Ovary (tissue), 9 donors: Measurements from ENCODE around the gene PTGIS. TPM values are rescaled to one million over a fixed set of nuclear protein-coding genes. Genes with fewer than 3 reads are reported as not detected.

Source experiments
- DNase-seq, 5 donors: peaks; one replicate each; pipeline ENCODE4 v3.0.0-alpha.2; 2019 to 2020
- H3K27ac ChIP-seq, 2 donors: fragments of 200-600 bp; one replicate each; pipeline versions ENCODE4 v1.5.1 to v1.8.0; 2019 to 2022
- H3K27me3 ChIP-seq: fragments of 200-600 bp; one replicate; pipeline ENCODE4 v1.8.0; 2022
- H3K36me3 ChIP-seq: fragments of 200-600 bp; sonication (generic); one replicate; pipeline ENCODE4 v1.5.1; 2019
- H3K4me1 ChIP-seq: one replicate; pipeline ENCODE4 v1.8.1; 2013; ENCODE audit warnings: mild to moderate bottlenecking, moderate library complexity; ENCODE audit not compliant: insufficient read depth
- H3K4me3 ChIP-seq: fragments of 200-600 bp; sonication (generic); one replicate; pipeline ENCODE4 v1.5.1; 2017
- H3K9me3 ChIP-seq, 2 donors: fragments of 200-600 bp in 1 of 2; sonication (generic) in 1 of 2; one replicate each; pipeline versions ENCODE4 v1.5.1 to v1.8.1; 2013 to 2019; ENCODE audit warnings: mild to moderate bottlenecking in 1 of 2, moderate library complexity in 1 of 2
- EP300 ChIP-seq: sonication (generic); formaldehyde crosslinking; IDR thresholded peaks from one replicate; pipeline ENCODE4 v1.6.1; 2017; ENCODE audit warnings: antibody characterized with exemption
- POLR2A ChIP-seq: fragments of 450-650 bp; IDR thresholded peaks from one replicate; pipeline ENCODE4 v1.6.1; 2017; ENCODE audit warnings: antibody characterized with exemption, mild to moderate bottlenecking, moderate library complexity
- WGBS, 3 donors: extraction: QIAGEN DNeasy Blood & Tissue Kit in 1 of 3; methylation state at CpG; one replicate each; pipeline versions ENCODE4 v1.1.5 to v1.1.7; 2013 to 2017; 5-methylcytosine and 5-hydroxymethylcytosine counted together
- intact Hi-C, 4 donors: fragments of 100-400 bp; cut with DNase I; formaldehyde crosslinking; loops; one replicate each; pipeline versions ENCODE4 v1.11.0 to v1.15.1; 2022 to 2023
- polyA plus RNA-seq, 2 donors: library from polyadenylated mRNA; stranded (reverse); fragments of 200-250 nt in 1 of 2; fragments of 350-450 nt in 1 of 2; fragmentation: Illumina TruSeq in 1 of 2; extraction: RNeasy Lipid Tissue Mini Kit (QIAGEN cat#74804) in 1 of 2; gene quantifications; one replicate each; pipeline ENCODE4 v1.2.3, GENCODE V29; 2013 to 2014
- total RNA-seq, 7 donors: library from RNA; depleted of rRNA in 2 of 7; stranded (reverse); fragments of >200 nt in 2 of 7; fragmentation: NEBNext Ultra II Directional in 3 of 7; extraction: Animal tissue kit (Norgen Biotek cat#: 25700) in 3 of 7; gene quantifications; one replicate each; pipeline versions ENCODE4 v1.1.0 to v1.2.4, GENCODE V29; 2016 to 2023
- TF ChIP-seq, protein P1 (sequence below), 3 donors: fragments of 450-650 bp in 2 of 3; fragments of 200-600 bp in 1 of 3; IDR thresholded peaks; one replicate each; pipeline versions ENCODE4 v1.5.1 to v1.8.0; 2016 to 2022; ENCODE audit warnings: antibody characterized with exemption in 3 of 3, mild to moderate bottlenecking in 1 of 3
- donor health status: DM: no; HTN: no; CAD: no; lungs with moderate emphysema.
- donor health status: DM: no; HTN: no; CAD: no.
- donor health status: Bipolar disorder and iron deficiency.
- donor health status: DM: yes; HTN: yes; CAD: no.
- donor health status: DM: no; HTN: no; CAD: no.
- donor health status: DM: yes; HTN: yes; CAD: no.

PTGIS gene
- total and polyA plus RNA-seq, 9 donors: 38.3 to 221 (median 130) TPM

DNA sequence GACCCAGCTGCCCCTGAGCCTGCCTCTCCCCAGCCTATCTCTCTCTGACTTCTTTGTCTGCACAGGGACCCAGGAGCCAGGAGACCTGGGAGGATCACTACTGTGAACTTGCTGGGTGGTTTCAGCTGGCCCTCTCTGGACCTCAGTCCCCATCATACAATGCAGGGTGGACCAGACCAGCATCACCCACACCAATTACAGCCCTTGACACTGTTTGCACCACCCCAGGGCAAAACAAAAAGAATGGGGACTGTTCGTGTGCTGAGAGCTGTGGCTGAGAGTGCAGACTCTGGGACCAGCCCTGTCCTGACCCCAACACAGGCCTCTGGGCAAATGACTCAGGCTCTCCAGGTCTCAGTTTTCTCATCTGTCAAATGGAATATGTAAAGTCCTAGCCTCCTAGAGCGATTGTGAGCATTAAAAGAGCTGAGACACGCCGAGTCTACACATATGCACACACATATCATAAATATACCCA is 25.4 kb downstream of the PTGIS start:
- TF ChIP-seq, protein P1, sequence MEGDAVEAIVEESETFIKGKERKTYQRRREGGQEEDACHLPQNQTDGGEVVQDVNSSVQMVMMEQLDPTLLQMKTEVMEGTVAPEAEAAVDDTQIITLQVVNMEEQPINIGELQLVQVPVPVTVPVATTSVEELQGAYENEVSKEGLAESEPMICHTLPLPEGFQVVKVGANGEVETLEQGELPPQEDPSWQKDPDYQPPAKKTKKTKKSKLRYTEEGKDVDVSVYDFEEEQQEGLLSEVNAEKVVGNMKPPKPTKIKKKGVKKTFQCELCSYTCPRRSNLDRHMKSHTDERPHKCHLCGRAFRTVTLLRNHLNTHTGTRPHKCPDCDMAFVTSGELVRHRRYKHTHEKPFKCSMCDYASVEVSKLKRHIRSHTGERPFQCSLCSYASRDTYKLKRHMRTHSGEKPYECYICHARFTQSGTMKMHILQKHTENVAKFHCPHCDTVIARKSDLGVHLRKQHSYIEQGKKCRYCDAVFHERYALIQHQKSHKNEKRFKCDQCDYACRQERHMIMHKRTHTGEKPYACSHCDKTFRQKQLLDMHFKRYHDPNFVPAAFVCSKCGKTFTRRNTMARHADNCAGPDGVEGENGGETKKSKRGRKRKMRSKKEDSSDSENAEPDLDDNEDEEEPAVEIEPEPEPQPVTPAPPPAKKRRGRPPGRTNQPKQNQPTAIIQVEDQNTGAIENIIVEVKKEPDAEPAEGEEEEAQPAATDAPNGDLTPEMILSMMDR (IDR thresholded peaks at IDR 0.05): no peak
- Histone ChIP-seq H3K4me3 (no peak overlapping the region), H3K36me3 (no peaks in the 10 kb centered on the region), H3K9me3 (no peaks in the 10 kb centered on the region), H3K27me3 (no peaks in the 10 kb centered on the region), H3K27ac (peak overlapping the region in 1 of 2 donors; percentile 1), H3K4me1 (no peaks in the 10 kb centered on the region)
- 84 to 93% (median 93%) methylated on average over 4 of the region's 4 CpGs for WGBS, 3 donors
- DNase-seq: no peak
- intact Hi-C loops: loop anchor here (2.0 to 10.0 kb wide), 3 partner anchors 58 to 302 kb away; no protein-coding TSS in a partner anchor

DNA sequence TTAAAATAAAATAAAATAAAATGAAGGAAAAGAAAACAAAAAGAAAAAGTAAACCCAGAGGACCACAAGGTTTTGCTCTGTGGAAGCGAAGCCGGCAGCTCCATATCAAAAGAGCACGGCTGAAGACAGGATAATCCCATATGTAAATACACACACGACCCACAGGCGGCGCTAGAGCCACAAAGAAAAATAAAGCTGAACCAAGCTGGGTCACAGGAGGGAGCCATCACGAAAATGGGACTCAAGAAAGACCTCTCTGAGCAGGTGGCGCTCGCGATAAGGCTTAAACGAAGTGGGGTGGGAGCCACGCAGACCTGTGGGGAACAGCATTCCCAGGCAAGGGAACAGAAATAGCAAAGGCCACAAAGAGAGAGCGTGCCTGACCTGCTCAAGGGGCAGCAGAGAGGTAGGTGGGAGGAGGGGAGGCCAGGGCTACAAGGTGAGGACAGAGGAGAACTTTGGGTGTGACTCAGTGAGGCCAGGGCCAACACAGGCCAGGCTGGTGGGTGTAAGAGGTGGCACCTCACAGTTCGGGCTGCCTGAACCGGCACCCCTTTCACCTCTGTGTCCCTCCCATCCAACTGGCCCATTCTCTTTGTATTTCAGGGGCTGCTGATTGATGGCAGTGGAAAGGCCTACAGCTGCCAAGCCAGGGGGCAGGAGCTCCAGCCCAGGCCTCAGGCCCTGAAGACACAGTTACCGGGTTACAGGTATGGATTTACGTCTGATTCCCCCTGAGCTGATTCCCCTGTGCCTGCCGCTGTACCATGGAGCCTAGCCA is 26.0 kb downstream of the PTGIS start:
- H3K9me3 ChIP-seq: no peaks in the 10 kb centered on the region
- intact Hi-C loops: loop anchor here (1.0 to 10.0 kb wide), 4 partner anchors 59 to 303 kb away; no protein-coding TSS in a partner anchor
- no peaks in the 10 kb centered on the region for H3K27me3 ChIP-seq
- TF ChIP-seq, protein P1 (IDR thresholded peaks at IDR 0.05): peak; percentile 56 to 97 (median 93)
- peak; percentile 29 for TF ChIP-seq POLR2A
- no peak for TF ChIP-seq EP300
- no peak overlapping the region for H3K4me3 ChIP-seq
- no peaks in the 10 kb centered on the region for H3K36me3 ChIP-seq
- no peak overlapping the region for H3K27ac ChIP-seq
- peak; percentile 71 to 84 (median 78) for DNase-seq
- 44 to 49% (median 46%) methylated on average over 18 of the region's 18 CpGs for WGBS, 3 donors
- H3K4me1 ChIP-seq: no peaks in the 10 kb centered on the region

DNA sequence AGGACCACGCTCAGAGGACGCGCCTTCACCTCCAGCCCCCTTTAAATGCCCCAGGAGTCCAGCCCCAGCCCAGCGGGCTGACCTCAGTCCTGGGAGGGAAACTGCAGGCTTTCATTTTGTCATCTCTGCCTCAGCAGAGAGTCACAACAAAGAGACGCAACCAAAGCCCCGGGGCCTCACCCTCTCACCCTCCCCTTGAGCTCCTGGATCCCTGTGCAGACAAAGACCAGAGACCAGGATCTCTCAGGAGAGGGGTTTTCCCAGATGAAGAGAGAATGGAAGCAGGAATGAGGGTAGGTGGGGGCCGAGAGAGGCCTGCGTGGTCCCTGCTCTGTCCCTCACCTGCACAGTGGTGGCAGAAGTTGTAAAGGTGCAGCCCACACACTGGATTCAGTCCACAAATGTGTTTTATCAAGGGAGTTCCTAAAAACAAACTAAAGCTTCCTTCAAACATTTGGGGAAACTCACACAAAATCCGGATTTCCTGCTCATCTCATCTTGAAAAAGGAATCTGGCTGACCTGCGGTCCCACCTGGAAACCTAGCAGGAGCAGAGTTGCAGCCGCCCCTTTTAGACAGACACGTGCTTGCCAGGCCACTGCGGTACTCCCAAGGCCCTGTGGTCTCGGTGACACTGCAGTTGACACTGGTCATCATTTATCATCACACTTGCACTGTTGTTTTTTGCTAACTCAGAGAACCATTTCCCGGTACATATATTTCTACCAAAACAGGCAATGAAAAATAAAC is 27.1 kb downstream of the PTGIS start:
- intact Hi-C loops: loop anchor here in 3 of 4 donors (1.0 to 10.0 kb wide), 2 partner anchors 67 to 304 kb away; no protein-coding TSS in a partner anchor
- DNase-seq: no peak
- H3K36me3 ChIP-seq: peaks cover 2% of the 10 kb centered on the region
- no peaks in the 10 kb centered on the region for H3K4me1 ChIP-seq
- H3K9me3 ChIP-seq: no peaks in the 10 kb centered on the region
- WGBS, 3 donors: 80 to 87% (median 80%) methylated on average over 15 of the region's 15 CpGs
- H3K27ac ChIP-seq: no peak overlapping the region
- H3K4me3 ChIP-seq: no peak overlapping the region
- TF ChIP-seq, protein P1 (IDR thresholded peaks at IDR 0.05): no peak
- no peaks in the 10 kb centered on the region for H3K27me3 ChIP-seq

DNA sequence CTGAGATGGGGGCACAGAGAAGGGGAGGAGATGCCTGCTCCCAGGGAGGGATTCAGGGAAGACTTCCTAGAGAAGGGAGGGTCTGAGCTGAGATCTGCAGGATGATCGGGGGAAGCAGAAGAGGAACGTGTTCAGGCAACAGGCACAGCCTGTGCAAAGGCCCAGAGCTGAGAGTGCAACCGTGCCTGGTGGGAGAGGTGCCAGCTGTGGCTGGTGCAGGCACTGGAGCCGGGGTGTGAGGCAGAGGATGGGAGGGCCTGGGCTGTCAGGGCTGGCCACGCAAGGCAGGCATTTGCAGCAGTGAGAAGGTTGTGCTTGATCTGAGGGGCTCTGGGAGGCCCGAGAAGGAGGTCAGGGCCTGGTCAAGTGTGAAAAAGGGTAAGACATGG is 27.7 kb downstream of the PTGIS start:
- TF ChIP-seq EP300: no peak
- TF ChIP-seq POLR2A: no peak
- TF ChIP-seq, protein P1 (IDR thresholded peaks at IDR 0.05): no peak
- Histone ChIP-seq H3K4me3 (no peak overlapping the region), H3K27ac (no peak overlapping the region), H3K27me3 (no peaks in the 10 kb centered on the region), H3K4me1 (no peaks in the 10 kb centered on the region), H3K36me3 (peaks cover 2% of the 10 kb centered on the region), H3K9me3 (no peaks in the 10 kb centered on the region)
- 87 to 93% (median 90%) methylated on average over 6 of the region's 6 CpGs for WGBS, 3 donors
- DNase-seq: no peak
- intact Hi-C loops: loop anchor here in 2 of 4 donors (10.0 kb wide), 1 partner anchor 305 kb away; no protein-coding TSS in a partner anchor
